ENCODE results near the gene C20orf144.

- TF ChIP-seq EP300 (IDR thresholded peaks at IDR 0.05) (no peak), MAZ (IDR thresholded peaks at IDR 0.05; ENCODE audit: borderline replicate concordance, low read depth, low read length) (no peak), USF2 (IDR thresholded peaks at IDR 0.05) (no peak), RNF2 (IDR thresholded peaks at IDR 0.05; ENCODE audit: borderline replicate concordance, low read depth) (no peak), CTCF (IDR thresholded peaks at IDR 0.05) (no peak), HDAC2 (IDR thresholded peaks at IDR 0.05) (no peak)
Measured at GRCh38 chr20:33624399-33624798, 37.7 kb upstream of the C20orf144 start.

All from A549 (cell line).